Inflammatory macrophage treated with lipopolysaccharide for 1 hour (primary cell): ENCODE results near the gene TRAPPC10.

ENCODE experiments used
- DNase-seq, 2 donors: peaks; one replicate each; pipeline ENCODE4 v3.0.0-alpha.2; 2020 to 2022

The TRAPPC10 gene

GRCh38 chr21:44071359-44072104 is 59.4 kb downstream of the TRAPPC10 start:
- no peak for DNase-seq

GRCh38 chr21:44072111-44072510 is 60.0 kb downstream of the TRAPPC10 start:
- no peak for DNase-seq

GRCh38 chr21:44074315-44074958 is 62.3 kb downstream of the TRAPPC10 start:
- DNase-seq = no peak

- DNase-seq = no peak
Measured at GRCh38 chr21:44076316-44076715, 64.2 kb downstream of the TRAPPC10 start.

GRCh38 chr21:44078411-44078981 is 66.4 kb downstream of the TRAPPC10 start:
- DNase-seq = no peak

- DNase-seq = no peak
Measured at GRCh38 chr21:44079446-44079845, 67.3 kb downstream of the TRAPPC10 start.

- DNase-seq = no peak
Measured at GRCh38 chr21:44079846-44080245, 67.7 kb downstream of the TRAPPC10 start.

GRCh38 chr21:44082648-44083440 is 70.7 kb downstream of the TRAPPC10 start:
- DNase-seq = no peak

- DNase-seq = no peak
Measured at GRCh38 chr21:44083631-44084291, 71.7 kb downstream of the TRAPPC10 start.

GRCh38 chr21:44084496-44085241 is 72.6 kb downstream of the TRAPPC10 start:
- no peak for DNase-seq

GRCh38 chr21:44085491-44086321 is 73.6 kb downstream of the TRAPPC10 start:
- DNase-seq = no peak

GRCh38 chr21:44086636-44087425 is 74.7 kb downstream of the TRAPPC10 start:
- no peak for DNase-seq

- DNase-seq = peak; percentile 15 to 30
Measured at GRCh38 chr21:44087426-44088400, 75.6 kb downstream of the TRAPPC10 start.

GRCh38 chr21:44088401-44088780 is 76.3 kb downstream of the TRAPPC10 start:
- DNase-seq = no peak

- peak; percentile 11 to 13 for DNase-seq
Measured at GRCh38 chr21:44089001-44089911, 77.1 kb downstream of the TRAPPC10 start.

GRCh38 chr21:44090325-44090724 is 78.2 kb downstream of the TRAPPC10 start:
- no peak for DNase-seq

GRCh38 chr21:44092211-44092610 is 80.1 kb downstream of the TRAPPC10 start:
- DNase-seq = no peak

GRCh38 chr21:44093761-44094160 is 81.7 kb downstream of the TRAPPC10 start:
- DNase-seq = no peak
